ENCODE measurements around the gene MUSK.

DNA sequence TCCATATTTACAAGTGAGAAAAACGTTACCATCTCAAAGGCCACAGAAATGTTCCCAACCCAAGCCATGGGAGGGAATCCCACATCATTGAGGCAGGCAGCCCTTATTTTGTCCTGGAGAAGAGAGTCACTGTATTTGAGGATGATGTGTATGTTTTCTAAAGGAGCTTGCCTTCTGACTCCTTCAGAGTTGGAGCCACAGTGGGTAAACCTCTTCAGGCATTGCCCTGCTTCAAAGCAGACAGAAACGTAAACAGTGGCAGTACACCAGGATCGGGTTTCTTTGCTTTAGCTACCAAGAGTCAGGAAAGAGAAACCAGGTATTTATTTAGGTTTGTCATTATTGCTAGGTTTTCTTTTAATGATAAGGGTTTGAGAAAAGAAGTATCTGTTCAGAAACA, 45.7 kb downstream of the MUSK start:
- TF ChIP-seq, protein P1, sequence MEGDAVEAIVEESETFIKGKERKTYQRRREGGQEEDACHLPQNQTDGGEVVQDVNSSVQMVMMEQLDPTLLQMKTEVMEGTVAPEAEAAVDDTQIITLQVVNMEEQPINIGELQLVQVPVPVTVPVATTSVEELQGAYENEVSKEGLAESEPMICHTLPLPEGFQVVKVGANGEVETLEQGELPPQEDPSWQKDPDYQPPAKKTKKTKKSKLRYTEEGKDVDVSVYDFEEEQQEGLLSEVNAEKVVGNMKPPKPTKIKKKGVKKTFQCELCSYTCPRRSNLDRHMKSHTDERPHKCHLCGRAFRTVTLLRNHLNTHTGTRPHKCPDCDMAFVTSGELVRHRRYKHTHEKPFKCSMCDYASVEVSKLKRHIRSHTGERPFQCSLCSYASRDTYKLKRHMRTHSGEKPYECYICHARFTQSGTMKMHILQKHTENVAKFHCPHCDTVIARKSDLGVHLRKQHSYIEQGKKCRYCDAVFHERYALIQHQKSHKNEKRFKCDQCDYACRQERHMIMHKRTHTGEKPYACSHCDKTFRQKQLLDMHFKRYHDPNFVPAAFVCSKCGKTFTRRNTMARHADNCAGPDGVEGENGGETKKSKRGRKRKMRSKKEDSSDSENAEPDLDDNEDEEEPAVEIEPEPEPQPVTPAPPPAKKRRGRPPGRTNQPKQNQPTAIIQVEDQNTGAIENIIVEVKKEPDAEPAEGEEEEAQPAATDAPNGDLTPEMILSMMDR (IDR thresholded peaks at IDR 0.05), result no peak
- no peak for TF ChIP-seq POLR2A (IDR thresholded peaks at IDR 0.05)
